GM19240 (cell line): ENCODE measurements around the gene TRAF3.
"Not testable (repeated sequence)": the region's sequence is repeated elsewhere in the genome, so short reads cannot be mapped to it uniquely, and the experiment has no call there.

ENCODE experiments used
- DNase-seq: peaks from one replicate; pipeline ENCODE4 v3.0.0; 2011; ENCODE audit warnings: low spot score; ENCODE audit not compliant: insufficient read length

The TRAF3 gene

DNA sequence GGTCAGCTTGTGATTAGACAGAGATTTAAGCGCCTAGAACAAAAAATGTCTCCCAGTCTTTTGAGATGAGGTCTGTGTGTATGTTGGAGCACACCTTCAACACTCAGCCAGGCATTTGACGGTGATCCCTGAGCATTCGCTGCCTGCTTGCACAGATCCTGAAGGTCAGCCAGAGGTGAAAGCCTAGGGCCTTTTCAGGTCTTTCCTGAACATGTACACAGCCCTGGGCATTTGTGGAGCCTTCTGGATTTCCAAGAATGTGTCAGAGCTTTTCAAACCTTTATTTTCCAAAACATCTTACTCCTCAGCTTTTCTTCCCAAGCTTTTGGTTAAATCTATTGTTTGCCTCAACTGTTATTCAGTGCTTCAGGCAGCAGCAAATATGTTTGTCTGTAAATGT is 86.1 kb downstream of the TRAF3 start:
- no peak for DNase-seq

DNA sequence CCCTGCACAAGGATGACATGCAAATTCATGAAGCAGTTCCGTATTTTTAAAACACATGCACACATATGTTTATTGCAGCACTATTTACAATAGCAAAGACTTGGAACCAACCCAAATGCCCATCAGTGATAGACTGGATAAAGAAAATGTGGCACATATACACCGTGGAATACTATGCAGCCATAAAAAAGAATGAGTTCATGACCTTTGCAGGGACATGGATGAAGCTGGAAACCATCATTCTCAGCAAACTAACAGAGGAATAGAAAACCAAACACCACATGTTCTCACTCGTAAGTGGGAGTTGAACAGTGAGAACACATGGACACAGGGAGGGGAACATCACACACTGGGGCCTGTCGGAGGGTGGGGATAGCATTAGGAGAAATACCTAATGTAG is 88.7 kb downstream of the TRAF3 start:
- DNase-seq, result not testable (repeated sequence)

DNA sequence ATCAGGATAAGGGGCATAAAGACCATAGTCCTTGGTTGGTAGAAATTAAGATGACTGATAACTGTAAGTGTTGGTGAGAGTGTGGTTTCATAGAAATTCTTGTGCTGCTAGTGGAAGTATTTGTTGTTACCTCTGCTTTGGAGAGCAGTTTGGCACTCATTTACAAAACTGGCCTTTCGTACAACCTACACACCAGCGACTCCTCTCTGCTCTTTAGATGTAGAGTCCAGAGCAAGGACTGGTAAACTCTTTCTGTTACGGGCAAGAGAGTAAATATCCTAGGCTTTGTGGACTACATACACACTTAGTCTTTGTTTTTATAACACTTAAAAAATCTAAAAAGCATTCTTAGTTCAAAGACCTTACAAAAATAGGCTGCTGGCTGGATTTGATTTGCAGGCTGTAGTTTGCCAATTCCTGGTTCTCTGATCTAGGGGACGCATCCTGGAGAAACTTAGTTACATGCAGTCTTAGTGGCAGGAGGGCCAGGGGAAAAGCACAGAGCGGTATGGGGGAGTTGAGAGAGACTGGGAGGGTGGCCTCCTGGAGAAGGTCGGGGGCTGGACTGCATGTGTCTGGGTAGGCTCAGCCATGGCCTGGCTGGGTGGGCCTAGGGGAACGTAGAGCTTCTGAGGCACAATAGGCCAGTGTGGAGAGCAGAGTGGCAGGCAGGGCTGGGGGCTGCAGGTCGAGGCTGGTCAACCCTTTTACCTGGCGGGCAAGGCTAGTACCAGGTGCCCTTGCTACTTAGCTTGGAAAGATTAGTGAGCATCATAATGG is 89.9 kb downstream of the TRAF3 start:
- DNase-seq, result no peak

DNA sequence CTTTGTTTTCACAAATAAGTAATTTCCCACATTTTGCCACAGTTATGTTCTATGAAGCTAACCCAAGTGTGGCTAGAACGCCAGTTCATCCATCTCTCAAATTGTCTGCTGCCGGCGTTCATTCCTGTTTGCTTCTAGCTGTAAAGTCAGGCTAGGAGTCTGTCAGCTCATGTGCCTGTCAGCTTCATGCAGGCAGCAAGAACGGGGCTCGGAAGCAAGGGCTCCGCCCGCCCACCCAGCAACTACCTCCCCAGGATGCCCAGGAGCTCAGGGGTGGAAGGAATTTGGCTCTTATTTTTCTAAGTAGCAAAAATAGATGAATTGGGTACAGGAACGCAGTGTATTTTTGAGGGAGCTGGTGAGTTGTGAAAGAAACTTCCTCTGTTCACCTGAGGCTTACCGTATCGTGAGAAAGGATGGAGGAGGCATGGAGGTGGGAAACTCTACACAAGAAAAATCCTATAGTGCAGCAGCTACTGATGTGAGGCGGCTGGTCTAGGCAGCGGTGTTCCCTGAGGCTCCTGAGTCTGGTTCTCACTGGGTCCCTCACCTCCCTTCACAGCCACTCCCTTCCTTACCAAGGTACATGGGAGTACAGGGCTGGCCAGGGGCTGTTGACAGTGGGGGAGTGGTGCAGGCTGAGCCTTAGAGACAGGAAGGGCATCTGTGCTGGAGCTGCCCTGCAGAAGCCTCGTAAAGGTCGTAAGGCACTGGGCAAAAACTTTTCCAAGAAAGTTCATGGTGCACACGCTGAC is 90.8 kb downstream of the TRAF3 start:
- no peak for DNase-seq

DNA sequence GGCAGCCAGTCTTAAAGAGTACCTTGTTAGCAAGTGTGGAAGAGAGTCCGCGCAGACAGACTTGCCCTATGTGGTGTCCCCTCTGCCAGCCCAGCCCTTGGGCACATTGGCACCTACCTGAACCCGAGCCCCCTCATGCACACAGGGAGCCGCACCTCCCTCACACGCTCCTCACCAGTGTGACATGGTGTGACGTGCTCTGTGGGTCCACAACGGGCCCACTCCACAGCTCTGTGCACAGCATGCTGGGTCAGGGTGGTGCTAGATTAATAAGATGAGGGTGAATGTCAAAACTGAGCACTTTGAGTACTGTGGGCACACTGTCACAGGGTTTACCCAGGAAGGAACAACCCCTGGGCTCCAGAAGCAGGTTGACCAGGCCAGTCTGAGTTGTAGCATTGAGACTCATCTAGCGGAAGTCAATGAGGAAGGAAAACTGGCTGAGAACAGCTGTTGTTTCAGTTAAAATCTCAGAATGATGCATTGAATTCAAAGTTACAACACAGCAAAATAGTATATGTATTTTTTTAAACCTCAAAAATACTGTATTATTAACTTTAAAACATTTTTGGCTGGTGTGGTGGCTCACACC is 91.8 kb downstream of the TRAF3 start:
- no peak for DNase-seq

GRCh38 chr14:102870246-102870645 is 93.0 kb downstream of the TRAF3 start:
- no peak for DNase-seq

DNA sequence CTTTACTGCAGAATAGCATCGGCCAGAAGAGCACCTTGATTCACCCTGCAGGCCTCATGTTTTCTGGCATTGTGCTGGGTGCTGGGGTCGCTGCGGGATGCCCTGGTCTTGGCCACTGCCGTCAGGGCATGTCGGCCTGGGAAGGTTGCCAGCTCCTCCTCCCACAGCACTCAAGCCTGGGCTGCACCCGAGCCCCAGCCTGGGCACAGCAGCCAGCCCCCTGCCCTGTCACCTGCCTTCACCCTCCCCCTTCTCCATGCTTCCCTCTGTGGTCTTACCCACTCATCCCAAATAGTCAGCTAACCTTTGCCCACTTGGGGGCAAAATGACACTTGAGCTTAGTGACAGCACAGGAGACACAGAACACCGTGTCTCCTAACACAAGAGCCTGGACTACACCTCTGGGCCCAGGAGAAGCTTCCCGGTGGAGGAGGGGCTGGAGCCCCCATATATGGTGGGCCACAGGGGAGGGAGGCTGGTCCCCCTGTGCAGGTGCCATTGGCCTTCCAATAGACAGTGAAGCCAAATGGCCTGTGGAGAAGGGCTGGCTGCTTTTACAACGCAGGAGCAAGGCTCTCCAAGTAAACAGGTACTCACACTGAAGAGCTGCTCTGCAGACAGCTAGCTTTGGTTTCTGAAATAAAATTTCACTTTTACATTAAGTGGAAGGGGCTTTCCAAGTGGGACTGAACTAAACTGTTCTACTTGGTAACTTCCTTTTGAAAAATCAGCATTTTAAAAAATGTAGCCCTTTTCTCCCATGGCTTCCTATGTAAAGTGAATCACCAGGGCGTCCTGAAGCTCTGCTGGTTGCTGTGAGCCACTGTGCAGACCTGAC is 94.0 kb downstream of the TRAF3 start:
- DNase-seq, result no peak

DNA sequence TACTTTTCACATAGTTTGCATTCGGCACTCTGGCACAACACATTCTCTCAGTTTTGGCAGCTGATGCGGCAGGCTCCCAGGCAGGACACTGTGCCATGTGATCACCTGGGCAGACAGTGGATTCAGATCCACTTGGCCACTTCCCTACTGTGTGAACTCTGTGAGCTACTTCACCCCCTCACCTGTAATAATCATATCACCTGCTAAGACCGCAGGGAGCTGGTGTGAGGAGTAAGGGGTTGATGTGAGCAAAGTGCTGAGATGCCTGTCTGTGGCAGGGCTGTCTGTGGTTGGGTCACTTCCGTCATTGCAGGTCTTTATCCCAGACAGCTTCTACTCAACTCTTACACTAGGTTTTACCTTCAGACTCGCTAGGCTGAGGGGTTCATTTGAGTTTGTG is 94.8 kb downstream of the TRAF3 start:
- no peak for DNase-seq

GRCh38 chr14:102873131-102873530 is 95.9 kb downstream of the TRAF3 start:
- DNase-seq, result no peak

- DNase-seq, result no peak
Measured at GRCh38 chr14:102873546-102874061, 96.4 kb downstream of the TRAF3 start.

DNA sequence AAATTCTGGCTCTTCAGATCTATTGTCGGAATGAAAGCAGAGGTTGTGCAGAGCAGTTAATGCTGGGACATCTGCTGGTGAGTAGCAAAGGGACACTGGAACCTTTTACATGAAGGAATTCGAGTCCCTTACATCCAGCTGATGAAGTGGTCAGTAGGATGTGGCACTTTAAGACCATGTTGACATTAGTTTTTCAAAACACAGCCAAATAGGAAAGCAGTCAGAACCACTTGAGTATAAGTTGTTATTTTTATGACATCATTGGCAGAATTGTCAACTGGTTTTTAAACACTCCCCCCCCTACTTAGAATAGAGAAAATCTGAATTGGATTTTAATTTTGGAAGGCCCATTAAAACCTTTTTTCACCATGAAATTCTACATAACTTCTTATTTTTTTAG is 98.4 kb downstream of the TRAF3 start:
- no peak for DNase-seq

DNA sequence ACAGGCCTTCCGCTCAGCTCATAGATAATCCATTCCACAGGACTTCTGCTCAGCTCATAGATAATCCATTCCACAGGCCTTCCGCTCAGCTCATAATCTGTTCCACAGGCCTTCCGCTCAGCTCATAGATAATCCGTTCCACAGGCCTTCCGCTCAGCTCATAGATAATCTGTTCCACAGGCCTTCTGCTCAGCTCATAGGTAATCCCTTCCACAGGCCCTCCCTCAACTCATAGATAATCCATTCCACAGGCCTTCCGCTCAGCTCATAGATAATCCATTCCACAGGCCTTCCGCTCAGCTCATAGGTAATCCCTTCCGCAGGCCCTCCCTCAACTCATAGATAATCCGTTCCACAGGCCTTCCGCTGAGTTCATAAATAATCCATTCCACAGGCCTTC is 100.3 kb downstream of the TRAF3 start:
- not testable (repeated sequence) for DNase-seq

- DNase-seq, result no peak
Measured at GRCh38 chr14:102878174-102878969, 101.1 kb downstream of the TRAF3 start.

DNA sequence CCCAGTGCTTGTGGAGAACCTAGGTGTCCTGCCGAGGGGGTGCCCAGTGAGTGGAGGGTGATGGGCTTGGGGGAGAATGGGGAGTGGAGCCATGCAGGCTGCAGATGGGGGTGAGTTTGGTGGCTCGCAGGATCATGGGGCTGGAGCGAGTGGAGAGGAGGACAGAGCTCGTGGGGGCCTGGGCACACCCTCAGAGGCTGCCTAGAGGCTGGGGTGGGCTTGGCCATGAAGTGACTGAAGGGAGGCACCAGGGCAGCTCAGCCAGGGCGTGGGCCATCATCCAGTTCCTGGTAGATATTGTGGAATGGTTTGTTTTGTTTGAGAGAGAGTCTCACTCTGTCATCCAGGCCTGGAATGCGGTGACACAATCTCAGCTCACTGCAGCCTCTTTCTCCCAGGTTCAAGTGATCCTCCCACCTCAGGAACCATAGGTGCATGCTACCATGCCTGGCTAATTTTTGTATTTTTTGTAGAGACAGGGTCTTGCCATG is 101.8 kb downstream of the TRAF3 start:
- DNase-seq, result no peak

DNA sequence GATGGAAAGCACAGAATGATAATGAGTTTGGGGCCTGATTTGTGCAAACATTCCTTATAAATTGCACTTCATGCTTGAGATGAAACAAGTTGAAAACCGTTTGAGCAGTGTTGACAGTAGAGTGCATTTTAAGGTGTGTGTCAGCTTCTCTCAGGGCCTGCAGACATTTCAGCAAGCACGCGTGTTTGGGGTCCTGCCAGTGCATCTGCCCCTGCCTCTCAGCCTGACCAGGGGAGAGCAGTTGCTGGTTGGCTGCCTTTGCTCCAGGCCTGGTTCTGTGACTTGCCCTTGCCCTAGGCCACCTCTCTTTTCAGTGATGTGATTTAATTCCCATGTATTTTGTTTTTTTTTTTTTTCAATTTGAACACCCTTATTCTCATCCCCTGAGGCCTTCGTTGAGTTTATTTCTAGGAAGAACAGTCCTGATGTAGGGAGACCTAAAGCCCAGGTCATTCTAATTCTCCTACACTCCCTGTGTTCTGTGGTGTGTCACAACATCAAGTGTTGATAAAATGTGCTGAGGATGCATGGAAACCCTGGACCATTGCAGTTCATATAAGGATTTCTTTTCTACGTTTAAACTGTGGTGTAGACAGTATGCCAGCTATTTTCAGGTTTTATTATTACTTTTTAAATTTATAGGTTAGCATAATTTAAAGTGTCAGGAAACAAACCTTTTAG is 105.1 kb downstream of the TRAF3 start:
- DNase-seq, result no peak

DNA sequence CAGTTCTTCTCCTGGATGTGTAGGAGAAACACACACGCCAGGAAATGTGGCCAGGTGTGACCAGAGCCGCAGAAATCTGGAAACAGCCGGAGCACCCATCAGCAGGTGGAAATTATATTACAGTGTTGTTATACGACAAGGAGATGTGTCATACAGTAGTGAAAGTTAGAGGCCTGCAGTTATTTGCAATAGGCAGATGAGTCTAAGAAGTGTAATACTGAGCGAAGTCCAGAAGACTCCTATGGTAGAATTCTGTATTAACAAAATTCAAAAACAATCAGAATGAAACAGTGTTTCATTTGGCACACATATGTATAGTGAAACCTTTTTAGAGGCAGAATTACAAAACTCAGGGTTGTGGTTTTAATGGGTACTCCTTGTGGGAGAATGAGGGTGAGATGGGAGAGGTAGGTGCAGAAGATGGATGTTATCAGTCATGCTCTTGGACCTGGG is 105.9 kb downstream of the TRAF3 start:
- DNase-seq, result no peak

- DNase-seq, result no peak
Measured at GRCh38 chr14:102883554-102883953, 106.3 kb downstream of the TRAF3 start.

DNA sequence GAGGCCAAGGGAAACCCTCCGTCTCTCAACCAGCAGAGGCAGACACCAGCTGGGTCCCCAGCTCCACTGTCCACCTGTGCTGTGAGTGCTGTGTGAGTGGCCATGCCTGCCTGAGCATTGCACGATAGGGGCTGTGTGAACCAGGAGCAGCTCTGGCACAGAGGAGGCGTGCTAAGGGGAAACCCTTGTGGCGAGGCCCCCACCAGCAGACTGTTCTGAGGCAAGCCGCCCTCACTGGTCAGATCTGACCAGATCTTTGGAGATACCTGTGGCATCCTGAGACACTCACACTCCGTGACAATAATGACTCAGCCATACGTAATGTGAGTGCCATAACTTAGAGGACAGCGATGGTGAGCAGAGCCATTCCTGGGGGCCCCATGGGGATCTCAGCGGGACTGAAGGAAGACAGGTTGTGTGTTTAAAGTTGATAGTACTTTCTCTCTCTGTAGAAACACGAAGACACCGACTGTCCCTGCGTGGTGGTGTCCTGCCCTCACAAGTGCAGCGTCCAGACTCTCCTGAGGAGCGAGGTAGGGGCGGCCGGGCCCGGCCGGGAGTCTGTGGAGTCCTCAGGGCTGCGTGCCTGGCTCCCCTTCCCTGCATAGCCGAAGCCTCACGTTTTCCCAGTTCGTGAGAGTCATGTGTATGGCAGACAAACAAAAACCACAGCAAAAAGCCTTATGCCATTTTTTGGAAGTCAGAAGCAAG is 108.6 kb downstream of the TRAF3 start:
- DNase-seq, result no peak

- DNase-seq, result no peak
Measured at GRCh38 chr14:102888748-102889147, 111.5 kb downstream of the TRAF3 start.
